Measurements from ENCODE around the gene METTL23. TPM values are rescaled to one million over a fixed set of nuclear protein-coding genes. Genes with fewer than 3 reads are reported as not detected.

The METTL23 gene
- total RNA-seq, 2 experiments from 2014 or later: 35.4 to 37.8 TPM

DNA sequence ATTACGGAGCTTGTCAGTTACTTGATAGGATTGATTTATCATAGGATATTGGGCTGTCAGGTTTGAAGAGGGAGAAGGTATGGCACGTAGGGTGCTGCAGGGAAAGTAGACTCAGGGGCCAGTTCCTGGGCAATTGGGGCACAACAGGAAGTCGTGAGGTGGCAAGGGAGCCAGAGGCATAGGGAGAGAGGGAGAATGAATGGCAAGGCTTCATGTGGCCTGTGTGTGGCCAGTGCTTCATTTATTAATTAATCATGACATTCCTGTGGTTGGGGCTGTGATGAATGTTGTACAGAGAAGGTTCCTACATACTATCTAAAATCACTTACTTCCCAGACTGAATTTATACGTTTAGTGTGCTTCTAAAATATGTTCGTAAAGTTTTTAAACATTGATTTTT is 30.6 kb downstream of the METTL23 start:
- POLR2A ChIA-PET: no interaction called here
- no peak overlapping the region for H3K4me3 ChIP-seq (ENCODE audit: low read length)
- no peak for TF ChIP-seq CTCF (IDR thresholded peaks at IDR 0.05)
- ATAC-seq (ENCODE audit: poor library complexity) (no peak), DNase-seq (no peak)
- H3K27me3 ChIP-seq (ENCODE audit: control insufficient read depth in 1 of 2, insufficient read depth in 2 of 2, low read length in 2 of 2): no peaks in the 10 kb centered on the region
- H3K36me3 ChIP-seq (ENCODE audit: insufficient read depth, low read length): peaks cover 6% of the 10 kb centered on the region
- H3K27ac Mint-ChIP-seq: no peak overlapping the region
- CTCF ChIA-PET: no interaction called here
- H3K27ac ChIP-seq (ENCODE audit: low read depth in 1 of 2, low read length in 2 of 2): no peak overlapping the region
- peaks cover 18% of the 10 kb centered on the region for H3K4me1 Mint-ChIP-seq (ENCODE audit: low read depth)
- no peak overlapping the region for H3K4me3 Mint-ChIP-seq
- no peaks in the 10 kb centered on the region for H3K9me3 ChIP-seq (ENCODE audit: control insufficient read depth in 1 of 2, insufficient read depth in 1 of 2, low read length in 2 of 2)
- H3K9me3 Mint-ChIP-seq: no peaks in the 10 kb centered on the region
- no peaks in the 10 kb centered on the region for H3K27me3 Mint-ChIP-seq
- intact Hi-C loops (cut with DNase I, micrococcal nuclease): no loop called here
- peaks cover 27% of the 10 kb centered on the region for H3K36me3 Mint-ChIP-seq (ENCODE audit: low read depth)
- H3K4me1 ChIP-seq (ENCODE audit: insufficient read depth, low read length): peaks cover 24% of the 10 kb centered on the region

DNA sequence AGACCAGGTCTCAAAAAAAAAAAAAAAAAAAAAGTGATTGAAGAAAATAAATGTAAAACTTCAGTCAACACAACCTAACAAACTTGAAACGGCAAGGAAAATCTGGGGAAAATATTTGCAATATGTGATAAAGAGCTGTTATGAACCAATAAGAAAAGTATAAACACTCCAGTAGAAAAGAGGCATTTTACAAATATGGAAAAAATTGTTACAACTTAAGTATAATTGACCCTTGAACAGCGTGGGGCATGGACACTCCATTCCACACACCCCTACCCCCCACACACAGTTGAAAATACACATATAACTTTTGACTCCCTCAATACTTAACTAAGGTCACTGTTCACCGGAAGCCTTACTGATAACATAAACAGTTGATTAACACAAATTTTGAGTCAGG is 31.9 kb downstream of the METTL23 start:
- no peak for ATAC-seq (ENCODE audit: poor library complexity)
- H3K27ac Mint-ChIP-seq: no peak overlapping the region
- Histone ChIP-seq H3K27me3 (ENCODE audit: control insufficient read depth in 1 of 2, insufficient read depth in 2 of 2, low read length in 2 of 2) (no peaks in the 10 kb centered on the region), H3K27ac (ENCODE audit: low read depth in 1 of 2, low read length in 2 of 2) (no peak overlapping the region), H3K9me3 (ENCODE audit: control insufficient read depth in 1 of 2, insufficient read depth in 1 of 2, low read length in 2 of 2) (no peaks in the 10 kb centered on the region), H3K4me3 (ENCODE audit: low read length) (no peak overlapping the region), H3K36me3 (ENCODE audit: insufficient read depth, low read length) (peaks cover 6% of the 10 kb centered on the region), H3K4me1 (ENCODE audit: insufficient read depth, low read length) (peaks cover 14% of the 10 kb centered on the region)
- H3K9me3 Mint-ChIP-seq: no peaks in the 10 kb centered on the region
- CTCF ChIA-PET: interaction anchor here (0.7 to 1.3 kb wide), 2 partner anchors 20 to 21 kb away, joined by 3 read pairs; no protein-coding TSS in a partner anchor
- peaks cover 18% of the 10 kb centered on the region for H3K36me3 Mint-ChIP-seq (ENCODE audit: low read depth)
- H3K4me3 Mint-ChIP-seq: no peak overlapping the region
- POLR2A ChIA-PET: interaction anchor here (1.5 kb wide), 1 partner anchor 31 kb away, joined by 6 read pairs; no protein-coding TSS in a partner anchor
- H3K27me3 Mint-ChIP-seq: no peaks in the 10 kb centered on the region
- intact Hi-C loops (cut with DNase I, micrococcal nuclease): no loop called here
- TF ChIP-seq CTCF (IDR thresholded peaks at IDR 0.05): no peak
- H3K4me1 Mint-ChIP-seq (ENCODE audit: low read depth): peaks cover 7% of the 10 kb centered on the region
- DNase-seq: no peak

DNA sequence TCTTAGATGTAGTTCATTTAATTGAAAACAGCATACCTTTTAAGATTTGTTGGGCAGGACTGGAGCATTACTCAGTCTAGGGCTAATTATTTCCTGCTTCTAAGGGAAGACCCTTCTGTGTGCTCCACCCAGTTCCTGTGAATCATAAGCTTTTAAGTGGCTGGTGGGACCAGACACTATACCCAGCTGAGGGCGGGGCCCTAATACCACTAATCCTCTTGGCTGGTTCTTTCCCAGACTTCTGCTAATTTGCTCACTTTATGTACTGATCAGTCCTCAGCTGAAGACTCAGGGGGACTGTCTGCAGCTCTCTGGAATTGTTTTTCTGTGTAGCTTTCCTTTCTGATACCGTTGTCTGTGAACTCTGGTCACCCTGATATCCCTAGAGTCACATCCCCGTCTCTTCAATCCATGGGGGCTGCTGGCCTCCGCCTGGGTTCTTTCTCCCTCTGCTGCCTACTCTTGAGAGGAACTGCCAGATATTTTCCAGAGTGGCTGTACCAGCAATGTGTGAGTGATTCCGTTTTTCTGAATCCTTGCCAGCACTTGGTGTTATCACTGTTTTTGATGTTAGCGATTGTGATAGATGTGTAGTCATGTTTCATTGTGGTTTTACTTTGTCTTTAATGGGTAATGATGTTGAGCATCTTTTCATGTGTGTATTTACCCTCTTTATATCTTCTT is 46.3 kb downstream of the METTL23 start:
- no peak for TF ChIP-seq CTCF (IDR thresholded peaks at IDR 0.05)
- peaks cover 67% of the 10 kb centered on the region for H3K36me3 Mint-ChIP-seq (ENCODE audit: low read depth)
- Histone ChIP-seq H3K4me3 (ENCODE audit: low read length) (peak overlapping the region; percentile 30), H3K9me3 (ENCODE audit: control insufficient read depth in 1 of 2, insufficient read depth in 1 of 2, low read length in 2 of 2) (no peaks in the 10 kb centered on the region), H3K27me3 (ENCODE audit: control insufficient read depth in 1 of 2, insufficient read depth in 2 of 2, low read length in 2 of 2) (no peaks in the 10 kb centered on the region), H3K27ac (ENCODE audit: low read depth in 1 of 2, low read length in 2 of 2) (peak overlapping the region; percentile 37 to 75), H3K4me1 (ENCODE audit: insufficient read depth, low read length) (peaks cover 22% of the 10 kb centered on the region), H3K36me3 (ENCODE audit: insufficient read depth, low read length) (peaks cover 44% of the 10 kb centered on the region)
- peak; percentile 95 for ATAC-seq (ENCODE audit: poor library complexity)
- ChIA-PET CTCF (interaction anchor here (0.6 to 1.3 kb wide), 4 partner anchors 29 to 591 kb away, joined by 3 to 6 read pairs (median 4); partner anchors contain the start of gene MFSD11), POLR2A (interaction anchor here (0.5 to 1.6 kb wide), 6 partner anchors 18 to 47 kb away, joined by 3 to 6 read pairs (median 4); partner anchors contain the start of genes JMJD6, MFSD11 and SRSF2)
- intact Hi-C loops (cut with DNase I, micrococcal nuclease): loop anchor here in 1 of 2 experiments (5.0 kb wide), 1 partner anchor 36 kb away; the partner anchor contains the start of genes MFSD11 and SRSF2
- H3K4me3 Mint-ChIP-seq: peak overlapping the region; percentile 36
- H3K9me3 Mint-ChIP-seq: no peaks in the 10 kb centered on the region
- peak in 13 of 14 experiments; percentile 16 to 87 (median 48) for DNase-seq
- H3K4me1 Mint-ChIP-seq (ENCODE audit: low read depth): peaks cover 23% of the 10 kb centered on the region
- peak overlapping the region; percentile 93 for H3K27ac Mint-ChIP-seq
- H3K27me3 Mint-ChIP-seq: no peaks in the 10 kb centered on the region
